Uterus (tissue), 4 donors: ENCODE measurements around the gene SLAMF9. TPM values are rescaled to one million over a fixed set of nuclear protein-coding genes. Genes with fewer than 3 reads are reported as not detected.
A peak's percentile ranks its signal among the peaks of the same experiment; 100 is the strongest.

Experiments used
- DNase-seq, 2 donors: peaks; one replicate each; pipeline ENCODE4 v3.0.0-alpha.2; 2019 to 2020
- H3K27ac ChIP-seq, 2 donors: fragments of 200-600 bp; sonication (generic); 1 replicate in 1 of 2; 2 replicates in 1 of 2; pipeline ENCODE4 v1.5.1; 2016 to 2018
- H3K27me3 ChIP-seq, 2 donors: fragments of 200-600 bp; sonication (generic); one replicate each; pipeline ENCODE4 v1.5.1; 2018 to 2019; ENCODE audit warnings: control low read depth in 1 of 2
- H3K36me3 ChIP-seq, 2 donors: fragments of 200-600 bp; sonication (generic); one replicate each; pipeline ENCODE4 v1.5.1; 2019; ENCODE audit warnings: control low read depth in 1 of 2
- H3K4me1 ChIP-seq, 2 donors: fragments of 200-600 bp; sonication (generic); one replicate each; pipeline ENCODE4 v1.5.1; 2018 to 2019; ENCODE audit warnings: control low read depth in 1 of 2
- H3K4me3 ChIP-seq, 2 donors: fragments of 200-600 bp; sonication (generic); 1 replicate in 1 of 2; 2 replicates in 1 of 2; pipeline ENCODE4 v1.5.1; 2018 to 2019; ENCODE audit warnings: mild to moderate bottlenecking in 1 of 2
- H3K9me3 ChIP-seq, 2 donors: fragments of 200-600 bp; sonication (generic); one replicate each; pipeline ENCODE4 v1.5.1; 2019; ENCODE audit warnings: control low read depth in 1 of 2
- CTCF ChIP-seq, 4 experiments: fragments of 200-600 bp in 2 of 4; fragments of 450-650 bp in 2 of 4; sonication (generic) in 2 of 4; IDR thresholded peaks; one replicate each; pipeline ENCODE4 v1.5.1; 2016 to 2019; ENCODE audit warnings: antibody characterized with exemption in 4 of 4, mild to moderate bottlenecking in 2 of 4, moderate library complexity in 1 of 4
- POLR2A ChIP-seq, 2 donors: fragments of 450-650 bp; IDR thresholded peaks; one replicate each; pipeline ENCODE4 v1.6.1; 2016; ENCODE audit warnings: antibody characterized with exemption in 2 of 2, mild to moderate bottlenecking in 1 of 2, moderate library complexity in 1 of 2
- intact Hi-C: fragments of 100-400 bp; cut with DNase I; formaldehyde crosslinking; loops from one replicate; pipeline ENCODE4 v1.15.1; 2023; ENCODE audit warnings: low total_unique reads
- total RNA-seq, 4 donors: library from RNA; depleted of rRNA in 3 of 4; stranded (reverse); fragments of >200 nt in 3 of 4; gene quantifications; one replicate each; pipeline versions ENCODE4 v1.1.0 to v1.2.4, GENCODE V29; 2014 to 2023
- donor health status: DM: yes; HTN: yes; CAD: no.

SLAMF9 gene
- total RNA-seq, 4 donors from 2014 or later = not detected

- no peaks in the 10 kb centered on the region for H3K27me3 ChIP-seq
- peak overlapping the region; percentile 96 to 97 for H3K27ac ChIP-seq
- H3K4me1 ChIP-seq = peaks cover 0 to 15% of the 10 kb centered on the region in 2 donors
- no peak for TF ChIP-seq CTCF (IDR thresholded peaks at IDR 0.05)
- TF ChIP-seq POLR2A (IDR thresholded peaks at IDR 0.05) = no peak
- H3K4me3 ChIP-seq = peak overlapping the region; percentile 85 to 94
- intact Hi-C loops = no loop called here
- no peaks in the 10 kb centered on the region for H3K9me3 ChIP-seq
- no peaks in the 10 kb centered on the region for H3K36me3 ChIP-seq
- no peak for DNase-seq
Measured at GRCh38 chr1:159925719-159926078, 28.3 kb downstream of the SLAMF9 start.

GRCh38 chr1:159924791-159925718 lies 29.0 kb downstream of the SLAMF9 start, which contains the start of gene TAGLN2:
Gene TAGLN2 (minus strand): TSS chr1:159925507. CDS start chr1:159920509, 4,998 bp downstream.
- H3K27ac ChIP-seq = peak within 1 kb of the TSS; percentile 96 to 97
- H3K4me1 ChIP-seq = peaks cover 0 to 15% of the 10 kb centered on the region in 2 donors
- peak; percentile 92 to 94 for DNase-seq
- peak within 1 kb of the TSS; percentile 85 to 94 for H3K4me3 ChIP-seq
- H3K36me3 ChIP-seq = no peaks in the 10 kb centered on the region
- peak in 2 of 4 experiments; percentile 3 to 18 for TF ChIP-seq CTCF (IDR thresholded peaks at IDR 0.05)
- TF ChIP-seq POLR2A (IDR thresholded peaks at IDR 0.05) = peak; percentile 93 to 96
- no peaks in the 10 kb centered on the region for H3K27me3 ChIP-seq
- intact Hi-C loops = no loop called here
- no peaks in the 10 kb centered on the region for H3K9me3 ChIP-seq

GRCh38 chr1:159924025-159924790 lies 29.8 kb downstream of the SLAMF9 start:
- H3K9me3 ChIP-seq = no peaks in the 10 kb centered on the region
- intact Hi-C loops = no loop called here

GRCh38 chr1:159923203-159924024 lies 30.6 kb downstream of the SLAMF9 start:
- Histone ChIP-seq H3K4me1 (peaks cover 0 to 15% of the 10 kb centered on the region in 2 donors), H3K27ac (peak overlapping the region; percentile 96 to 97), H3K36me3 (no peaks in the 10 kb centered on the region), H3K27me3 (no peaks in the 10 kb centered on the region), H3K4me3 (peak overlapping the region; percentile 85 to 94), H3K9me3 (no peaks in the 10 kb centered on the region)
- intact Hi-C loops = no loop called here
- DNase-seq = peak; percentile 87 to 89
- no peak for TF ChIP-seq CTCF (IDR thresholded peaks at IDR 0.05)
- TF ChIP-seq POLR2A (IDR thresholded peaks at IDR 0.05) = peak; percentile 47 to 64

More at GRCh38 chr1:159924025-159924790, 29.8 kb downstream of the SLAMF9 start:
- Histone ChIP-seq H3K4me3 (peak overlapping the region; percentile 85 to 94), H3K4me1 (peaks cover 0 to 15% of the 10 kb centered on the region in 2 donors), H3K36me3 (no peaks in the 10 kb centered on the region), H3K27me3 (no peaks in the 10 kb centered on the region), H3K27ac (peak overlapping the region; percentile 96 to 97)
- peak; percentile 60 to 85 for TF ChIP-seq POLR2A (IDR thresholded peaks at IDR 0.05)
- peak in 2 of 4 experiments; percentile 32 to 38 for TF ChIP-seq CTCF (IDR thresholded peaks at IDR 0.05)
- DNase-seq = peak; percentile 93
